OCI-LY1 (cell line): Measurements from ENCODE around the gene KRTAP9-1.
"Not testable (repeated sequence)": the region's sequence is repeated elsewhere in the genome, so short reads cannot be mapped to it uniquely, and the experiment has no call there.

Experiments used
- EZH2 ChIP-seq: fragments of 200-600 bp; sonication (generic), shearing (Covaris generic); IDR thresholded peaks from 2 replicates; pipeline ENCODE4 v1.8.0; 2017; ENCODE audit warnings: borderline replicate concordance, mixed run types, mild to moderate bottlenecking, antibody characterized with exemption, low read length, moderate library complexity, mixed read lengths
- TF ChIP-seq, protein P1 (sequence below): fragments of 200-600 bp; sonication (generic), shearing (Covaris generic); IDR thresholded peaks from 2 replicates; pipeline ENCODE4 v1.5.1; 2017; ENCODE audit warnings: mild to moderate bottlenecking, antibody characterized with exemption, low read length, moderate library complexity, mixed read lengths

- TF ChIP-seq, protein P1, sequence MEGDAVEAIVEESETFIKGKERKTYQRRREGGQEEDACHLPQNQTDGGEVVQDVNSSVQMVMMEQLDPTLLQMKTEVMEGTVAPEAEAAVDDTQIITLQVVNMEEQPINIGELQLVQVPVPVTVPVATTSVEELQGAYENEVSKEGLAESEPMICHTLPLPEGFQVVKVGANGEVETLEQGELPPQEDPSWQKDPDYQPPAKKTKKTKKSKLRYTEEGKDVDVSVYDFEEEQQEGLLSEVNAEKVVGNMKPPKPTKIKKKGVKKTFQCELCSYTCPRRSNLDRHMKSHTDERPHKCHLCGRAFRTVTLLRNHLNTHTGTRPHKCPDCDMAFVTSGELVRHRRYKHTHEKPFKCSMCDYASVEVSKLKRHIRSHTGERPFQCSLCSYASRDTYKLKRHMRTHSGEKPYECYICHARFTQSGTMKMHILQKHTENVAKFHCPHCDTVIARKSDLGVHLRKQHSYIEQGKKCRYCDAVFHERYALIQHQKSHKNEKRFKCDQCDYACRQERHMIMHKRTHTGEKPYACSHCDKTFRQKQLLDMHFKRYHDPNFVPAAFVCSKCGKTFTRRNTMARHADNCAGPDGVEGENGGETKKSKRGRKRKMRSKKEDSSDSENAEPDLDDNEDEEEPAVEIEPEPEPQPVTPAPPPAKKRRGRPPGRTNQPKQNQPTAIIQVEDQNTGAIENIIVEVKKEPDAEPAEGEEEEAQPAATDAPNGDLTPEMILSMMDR: not testable (repeated sequence)
- not testable (repeated sequence) for TF ChIP-seq EZH2
Measured at GRCh38 chr17:41189837-41190318, at the start of gene KRTAP9-1.
